WERI-Rb-1 (cell line): Measurements from ENCODE around the gene RAD51B.

Source experiments
- DNase-seq: peaks from one replicate; pipeline ENCODE4 v3.0.0-alpha.2; 2020
- H3K27ac ChIP-seq: fragments of 250-450 bp; sonication (Bioruptor Pico); 2 replicates; pipeline ENCODE4 v1.5.1; 2020; ENCODE audit warnings: mild to moderate bottlenecking, moderate library complexity
- H3K27me3 ChIP-seq: fragments of 250-450 bp; sonication (Bioruptor Pico); 2 replicates; pipeline ENCODE4 v1.5.1; 2021; ENCODE audit warnings: mild to moderate bottlenecking, low read depth, moderate library complexity; ENCODE audit not compliant: insufficient read depth, severe bottlenecking
- H3K36me3 ChIP-seq: fragments of 250-450 bp; sonication (Bioruptor Pico); 2 replicates; pipeline ENCODE4 v1.5.1; 2020; ENCODE audit warnings: mild to moderate bottlenecking, moderate library complexity
- H3K4me3 ChIP-seq: 2 replicates; pipeline ENCODE4 v1.5.1; 2011; ENCODE audit warnings: low read depth, mild to moderate bottlenecking, control low read depth, low read length
- H3K9me3 ChIP-seq: fragments of 250-450 bp; sonication (Bioruptor Pico); 2 replicates; pipeline ENCODE4 v1.5.1; 2021; ENCODE audit warnings: mild to moderate bottlenecking, moderate library complexity; ENCODE audit not compliant: severe bottlenecking
- CTCF ChIP-seq: IDR thresholded peaks from 2 replicates; pipeline ENCODE4 v1.5.1; 2011; ENCODE audit warnings: low read depth, mild to moderate bottlenecking, control low read depth, inconsistent platforms, low read length

The RAD51B gene

GRCh38 chr14:68386950-68387779 lies 567.6 kb downstream of the RAD51B start:
- H3K27me3 ChIP-seq, result no peaks in the 10 kb centered on the region
- DNase-seq, result no peak
- H3K27ac ChIP-seq, result no peak overlapping the region
- no peak overlapping the region for H3K4me3 ChIP-seq
- no peaks in the 10 kb centered on the region for H3K9me3 ChIP-seq
- no peaks in the 10 kb centered on the region for H3K36me3 ChIP-seq
- TF ChIP-seq CTCF, result no peak

- DNase-seq, result no peak
- Histone ChIP-seq H3K4me3 (no peak overlapping the region), H3K27me3 (no peaks in the 10 kb centered on the region), H3K27ac (no peak overlapping the region), H3K9me3 (no peaks in the 10 kb centered on the region), H3K36me3 (no peaks in the 10 kb centered on the region)
- TF ChIP-seq CTCF, result no peak
Measured at GRCh38 chr14:68389943-68390342, 570.4 kb downstream of the RAD51B start.

DNA sequence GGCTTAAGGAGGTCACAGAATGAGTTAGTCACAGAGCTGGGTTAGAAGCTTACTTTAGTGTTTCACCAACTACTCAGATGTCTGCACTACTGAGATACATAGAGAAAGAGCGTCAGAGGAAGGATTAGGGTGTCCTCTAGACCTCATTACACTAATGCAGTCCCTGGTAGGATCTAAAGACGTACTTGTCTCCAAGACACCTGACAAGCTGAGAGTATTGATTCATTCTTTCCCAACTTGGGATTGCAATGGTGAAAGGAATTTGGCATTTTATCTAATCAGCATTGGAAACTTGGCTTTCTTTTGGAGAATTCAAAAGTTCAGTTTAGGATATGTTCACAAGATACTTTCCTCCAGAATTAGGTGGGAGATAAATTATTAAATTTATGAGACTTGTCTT lies 571.2 kb downstream of the RAD51B start:
- Histone ChIP-seq H3K27ac (no peak overlapping the region), H3K36me3 (no peaks in the 10 kb centered on the region), H3K9me3 (no peaks in the 10 kb centered on the region), H3K27me3 (no peaks in the 10 kb centered on the region), H3K4me3 (no peak overlapping the region)
- no peak for TF ChIP-seq CTCF
- DNase-seq, result no peak

DNA sequence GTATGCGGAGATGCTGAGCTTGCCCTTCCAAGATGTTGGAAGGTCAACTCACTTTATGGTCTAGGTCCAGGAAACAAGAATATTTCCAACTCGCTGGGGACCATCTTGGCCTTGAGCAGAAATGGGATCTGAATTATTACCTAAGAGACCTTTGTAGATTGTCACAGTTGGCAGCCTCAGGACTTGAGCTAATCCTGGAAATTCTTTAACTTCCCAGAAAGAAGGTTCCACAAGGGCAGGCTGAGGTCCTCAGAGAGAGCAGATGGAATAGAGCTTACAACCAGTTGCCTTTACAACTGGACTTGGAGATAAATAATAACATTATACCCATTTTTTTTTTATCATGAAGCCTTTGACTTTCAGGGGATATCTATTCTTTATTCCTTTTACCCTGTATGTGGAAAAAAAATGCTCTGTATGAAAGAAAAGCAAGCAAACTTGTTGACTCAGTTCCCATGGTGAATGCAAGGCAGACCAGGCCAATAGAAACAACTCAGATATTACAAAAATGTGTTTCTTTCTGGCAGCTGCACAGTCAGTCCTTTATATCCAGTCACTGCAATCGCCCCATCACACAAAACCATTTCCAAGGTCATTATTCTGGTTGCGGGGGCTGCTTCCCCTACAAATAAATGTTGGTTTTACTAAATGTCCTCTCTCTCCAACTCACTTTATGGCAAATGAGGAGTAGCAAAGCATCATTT lies 571.9 kb downstream of the RAD51B start:
- DNase-seq, result no peak
- Histone ChIP-seq H3K9me3 (no peaks in the 10 kb centered on the region), H3K4me3 (no peak overlapping the region), H3K27ac (no peak overlapping the region), H3K27me3 (no peaks in the 10 kb centered on the region), H3K36me3 (no peaks in the 10 kb centered on the region)
- no peak for TF ChIP-seq CTCF

- no peak for TF ChIP-seq CTCF
- no peaks in the 10 kb centered on the region for H3K36me3 ChIP-seq
- H3K27ac ChIP-seq, result no peak overlapping the region
- no peaks in the 10 kb centered on the region for H3K27me3 ChIP-seq
- no peak for DNase-seq
- no peaks in the 10 kb centered on the region for H3K9me3 ChIP-seq
- no peak overlapping the region for H3K4me3 ChIP-seq
Measured at GRCh38 chr14:68392393-68393141, 573.0 kb downstream of the RAD51B start.
